Smooth muscle cell of the pulmonary artery (primary cell): ENCODE measurements around the gene TTLL12. TPM values are rescaled to one million over a fixed set of nuclear protein-coding genes. Genes with fewer than 3 reads are reported as not detected.

ENCODE experiments used
- total RNA-seq: library from RNA; depleted of rRNA; stranded (reverse); fragments of >200 nt; gene quantifications from 2 replicates; pipeline ENCODE4 v1.2.3, GENCODE V29; 2014

The TTLL12 gene
- 25.8 and 39.2 TPM in 2 replicates for total RNA-seq

GRCh38 chr22:43186272-43187170 is at the start of gene TTLL12:
TSS of gene TTLL12 (minus strand) at chr22:43187134. CDS start at chr22:43187069, 65 bp downstream.

GRCh38 chr22:43151251-43152002 is 35.5 kb downstream of the TTLL12 start, which contains the start of gene TSPO:
TSS of gene TSPO (plus strand) at chr22:43151559. CDS start at chr22:43159239, 7,680 bp downstream.

GRCh38 chr22:43142880-43143562 is 43.9 kb downstream of the TTLL12 start, which contains the start of gene MCAT:
TSS of gene MCAT (minus strand) at chr22:43143398. CDS start at chr22:43143348, 50 bp downstream.

Other genes with a start within 250 kb of the TTLL12 start
- gene PACSIN2, start 172.0 kb downstream of the TTLL12 start, total RNA-seq = 48.3 and 60.1 TPM in 2 replicates
- gene TTLL1, start 97.7 kb downstream of the TTLL12 start, total RNA-seq = 11.5 and 16.2 TPM in 2 replicates
- not detected in 2 replicates for gene BIK, start 76.4 kb downstream of the TTLL12 start, total RNA-seq
- gene MCAT, start 43.7 kb downstream of the TTLL12 start, total RNA-seq = 8.2 and 11.1 TPM in 2 replicates
- 224 and 354 TPM in 2 replicates for gene TSPO, start 35.6 kb downstream of the TTLL12 start, total RNA-seq
- gene SCUBE1, start 156.2 kb upstream of the TTLL12 start, total RNA-seq = not detected in 2 replicates
- gene MPPED1, start 224.9 kb upstream of the TTLL12 start, total RNA-seq = not detected in 2 replicates